ENCODE measurements around the gene PDIA2.
A peak's percentile ranks its signal among the peaks of the same experiment; 100 is the strongest.

PDIA2 gene

DNA sequence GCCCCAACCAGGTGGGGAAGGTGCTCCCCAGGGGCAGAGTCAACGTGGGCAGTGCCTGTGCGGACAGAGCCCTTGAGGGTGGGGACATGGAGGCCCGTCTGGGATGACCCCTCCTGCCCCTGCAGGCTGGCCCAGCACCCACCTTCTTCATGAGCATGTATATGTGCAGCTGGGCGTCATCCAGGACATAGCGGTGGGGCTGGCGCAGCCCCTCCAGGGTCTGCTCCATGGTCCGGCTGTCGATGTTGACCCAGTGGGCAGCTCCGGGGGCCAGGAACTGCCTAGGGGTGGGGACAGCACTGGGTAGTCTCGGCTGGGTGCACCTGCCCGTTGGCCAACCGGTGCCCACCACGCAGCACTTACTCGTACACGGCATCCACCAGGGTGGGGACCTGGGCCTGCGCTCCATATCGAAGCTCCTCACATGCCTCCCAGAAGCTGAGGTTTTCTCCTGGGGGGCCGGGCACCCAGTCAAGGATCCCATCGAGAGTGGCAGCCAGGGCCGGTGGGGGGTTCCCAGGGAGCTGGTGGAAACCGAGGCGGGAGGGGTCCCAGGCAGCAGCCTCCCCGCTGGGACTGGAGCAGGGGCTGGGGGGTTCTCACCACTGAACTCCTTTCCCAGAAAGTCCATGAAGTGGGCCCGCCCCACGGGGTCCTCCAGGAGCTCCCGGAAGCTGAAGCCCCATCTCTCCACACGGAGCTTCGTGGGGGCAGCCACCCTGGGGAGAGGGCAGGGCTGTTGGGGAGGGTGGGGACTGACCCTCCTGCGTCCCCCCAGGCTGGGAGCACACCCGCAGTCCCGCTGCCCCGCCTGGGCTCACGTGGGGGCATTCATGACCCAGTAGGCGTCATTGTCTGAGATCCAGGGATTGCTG lies 12.3 kb upstream of the PDIA2 start:
- Histone ChIP-seq H3K36me3 (ENCODE audit: control insufficient read depth, insufficient read depth, low read length) (no peaks in the 10 kb centered on the region), H3K4me1 (ENCODE audit: control insufficient read depth, insufficient read depth, low read length, poor library complexity, severe bottlenecking) (peaks cover 3% of the 10 kb centered on the region), H3K4me3 (ENCODE audit: extremely low read depth, insufficient read depth, low read length, poor library complexity, severe bottlenecking) (no peak overlapping the region), H3K27ac (ENCODE audit: low read depth, low read length, severe bottlenecking) (no peak overlapping the region), H3K9me3 (ENCODE audit: control insufficient read depth, low read length) (no peaks in the 10 kb centered on the region)
- WGBS, 2 experiments (ENCODE audit: insufficient coverage in 2 of 2) = 93 to 94% methylated on average over 22 to 34 of the region's 34 CpGs

DNA sequence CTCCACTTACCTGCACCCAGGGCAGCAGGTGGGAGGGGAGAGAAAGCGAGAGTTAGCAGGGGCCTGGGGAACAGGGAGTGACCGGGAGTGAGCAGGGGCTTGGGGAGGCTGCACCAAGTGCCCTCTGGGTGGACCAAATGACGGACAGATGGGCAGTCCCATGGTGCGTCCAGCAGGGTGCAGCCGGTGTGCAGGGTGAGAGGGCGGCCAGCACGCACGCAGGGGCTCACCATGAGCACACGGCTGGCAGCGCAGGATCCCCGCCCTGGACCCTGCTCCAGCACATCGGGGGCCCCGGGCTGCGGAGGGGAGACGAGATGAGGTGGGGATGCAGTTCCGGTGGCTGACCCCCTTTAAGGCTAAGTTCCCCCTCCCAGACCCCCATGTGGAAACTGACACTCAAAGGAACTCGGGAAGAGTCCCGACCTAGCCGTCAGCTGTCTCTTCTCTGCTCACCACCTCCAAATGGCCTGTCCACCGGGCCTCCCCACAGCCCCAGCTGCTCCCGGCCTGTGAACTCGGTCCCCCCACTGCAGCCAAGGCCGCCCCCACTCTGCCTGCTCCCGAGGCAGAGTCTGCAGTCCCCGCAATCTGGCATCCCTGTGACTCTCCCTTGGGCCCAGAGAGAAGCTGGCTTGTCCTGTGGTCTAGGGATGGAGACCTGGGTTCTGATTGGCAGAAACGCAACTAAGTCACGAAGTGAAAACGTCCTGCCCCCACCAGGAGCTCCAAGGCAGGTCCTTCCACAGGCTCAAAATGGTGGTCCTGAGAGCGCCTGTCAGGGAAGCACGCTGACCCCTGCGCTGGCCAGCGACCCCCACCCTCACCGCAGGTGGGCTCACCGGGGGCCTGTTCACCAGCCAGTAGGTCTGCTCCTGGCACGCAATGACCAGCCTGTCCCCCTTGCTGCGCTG lies 10.1 kb upstream of the PDIA2 start:
- H3K4me3 ChIP-seq (ENCODE audit: extremely low read depth, insufficient read depth, low read length, poor library complexity, severe bottlenecking) = no peak overlapping the region
- H3K36me3 ChIP-seq (ENCODE audit: control insufficient read depth, insufficient read depth, low read length) = no peaks in the 10 kb centered on the region
- H3K27ac ChIP-seq (ENCODE audit: low read depth, low read length, severe bottlenecking) = no peak overlapping the region
- 84 to 85% methylated on average over 31 to 35 of the region's 36 CpGs for WGBS, 2 experiments (ENCODE audit: insufficient coverage in 2 of 2)
- H3K4me1 ChIP-seq (ENCODE audit: control insufficient read depth, insufficient read depth, low read length, poor library complexity, severe bottlenecking) = peaks cover 3% of the 10 kb centered on the region
- H3K9me3 ChIP-seq (ENCODE audit: control insufficient read depth, low read length) = no peaks in the 10 kb centered on the region

DNA sequence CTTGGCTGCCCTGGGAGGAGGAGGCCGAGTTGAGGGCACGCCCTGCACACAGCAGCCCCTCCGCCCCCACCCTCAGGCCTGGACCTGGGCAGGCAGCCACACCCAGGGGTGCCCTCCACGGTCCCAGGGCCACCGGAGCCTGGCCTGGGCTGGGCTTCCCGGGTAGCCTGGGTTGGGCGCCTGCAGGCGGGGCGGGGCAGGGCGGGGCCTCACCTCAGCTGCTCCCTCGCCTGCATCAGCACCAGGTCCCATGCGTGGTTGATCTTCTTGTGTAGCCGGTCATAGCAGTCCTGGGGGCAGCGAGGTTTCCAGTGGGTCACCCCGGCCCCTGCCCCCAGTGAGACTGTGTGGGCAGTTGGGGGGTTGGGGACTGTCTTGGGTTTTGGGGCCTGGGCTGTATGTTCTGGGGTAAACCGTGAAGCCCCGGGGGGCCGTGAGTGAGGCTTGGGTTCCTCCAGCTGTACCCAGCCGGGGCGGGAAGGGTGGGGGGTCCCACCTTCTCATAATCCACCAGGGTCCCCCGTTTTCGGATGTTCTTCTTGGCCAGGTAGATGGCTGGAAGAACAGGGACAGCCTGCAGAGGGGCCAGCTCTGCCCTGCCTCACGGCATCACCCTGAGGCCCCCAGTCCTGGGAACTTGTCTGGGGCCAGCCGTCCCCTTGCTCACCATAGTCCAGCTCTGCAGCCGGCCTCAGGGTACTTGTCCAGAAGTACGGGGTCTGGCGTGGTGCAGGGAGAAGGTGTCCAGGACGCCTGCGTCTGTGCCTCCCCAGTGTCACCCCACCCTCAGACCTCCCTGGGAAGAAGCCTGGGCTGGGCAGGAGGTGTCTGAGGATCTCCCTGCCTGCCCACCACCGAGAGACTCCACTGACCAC lies 9.2 kb upstream of the PDIA2 start:
- Histone ChIP-seq H3K27ac (ENCODE audit: low read depth, low read length, severe bottlenecking) (no peak overlapping the region), H3K4me3 (ENCODE audit: extremely low read depth, insufficient read depth, low read length, poor library complexity, severe bottlenecking) (no peak overlapping the region), H3K4me1 (ENCODE audit: control insufficient read depth, insufficient read depth, low read length, poor library complexity, severe bottlenecking) (peaks cover 3% of the 10 kb centered on the region), H3K9me3 (ENCODE audit: control insufficient read depth, low read length) (no peaks in the 10 kb centered on the region), H3K36me3 (ENCODE audit: control insufficient read depth, insufficient read depth, low read length) (no peaks in the 10 kb centered on the region)
- 91 to 93% methylated on average over 21 to 22 of the region's 30 CpGs for WGBS, 2 experiments (ENCODE audit: insufficient coverage in 2 of 2)

DNA sequence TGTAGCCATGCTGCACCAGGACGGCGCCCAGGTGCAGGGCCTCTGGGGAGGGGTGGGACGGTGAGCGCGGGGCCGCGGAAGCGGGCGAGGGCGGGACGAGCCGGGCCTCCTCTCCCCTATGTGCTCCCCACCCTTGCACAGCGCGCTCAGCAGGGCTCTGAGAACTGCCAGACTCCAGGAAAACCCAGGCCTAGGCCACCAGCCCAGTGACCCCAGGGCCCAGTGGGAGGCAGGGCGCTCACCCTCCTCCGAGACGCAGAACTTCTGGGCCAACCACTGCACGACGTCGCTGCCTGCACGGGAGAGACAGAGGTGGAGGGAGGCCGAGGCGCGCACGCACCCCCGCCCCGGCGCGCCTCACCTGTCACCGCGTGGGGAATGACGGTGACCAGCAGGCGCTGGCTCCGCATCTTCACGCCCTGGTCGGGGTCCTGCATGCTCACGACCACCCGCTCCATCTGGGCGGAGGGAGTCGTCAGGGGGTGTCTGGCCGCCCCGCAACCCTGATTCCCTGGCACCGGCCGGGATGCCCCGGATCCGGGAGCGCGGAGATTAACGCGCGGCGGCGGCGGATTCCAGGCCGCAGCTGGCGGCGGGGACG lies 7.8 kb upstream of the PDIA2 start:
- 7 to 10% methylated on average over 31 to 50 of the region's 58 CpGs for WGBS, 2 experiments (ENCODE audit: insufficient coverage in 2 of 2)
- Histone ChIP-seq H3K4me1 (ENCODE audit: control insufficient read depth, insufficient read depth, low read length, poor library complexity, severe bottlenecking) (peaks cover 3% of the 10 kb centered on the region), H3K27ac (ENCODE audit: low read depth, low read length, severe bottlenecking) (no peak overlapping the region), H3K36me3 (ENCODE audit: control insufficient read depth, insufficient read depth, low read length) (no peaks in the 10 kb centered on the region), H3K4me3 (ENCODE audit: extremely low read depth, insufficient read depth, low read length, poor library complexity, severe bottlenecking) (peak overlapping the region; percentile 27), H3K9me3 (ENCODE audit: control insufficient read depth, low read length) (no peaks in the 10 kb centered on the region)

GRCh38 chr16:275786-276232 lies 7.2 kb upstream of the PDIA2 start, which contains the start of gene RGS11:
TSS of gene RGS11 (minus strand) at chr16:275944. CDS start at chr16:275911, 33 bp downstream.
- peak within 1 kb of the TSS; percentile 27 for H3K4me3 ChIP-seq (ENCODE audit: extremely low read depth, insufficient read depth, low read length, poor library complexity, severe bottlenecking)

DNA sequence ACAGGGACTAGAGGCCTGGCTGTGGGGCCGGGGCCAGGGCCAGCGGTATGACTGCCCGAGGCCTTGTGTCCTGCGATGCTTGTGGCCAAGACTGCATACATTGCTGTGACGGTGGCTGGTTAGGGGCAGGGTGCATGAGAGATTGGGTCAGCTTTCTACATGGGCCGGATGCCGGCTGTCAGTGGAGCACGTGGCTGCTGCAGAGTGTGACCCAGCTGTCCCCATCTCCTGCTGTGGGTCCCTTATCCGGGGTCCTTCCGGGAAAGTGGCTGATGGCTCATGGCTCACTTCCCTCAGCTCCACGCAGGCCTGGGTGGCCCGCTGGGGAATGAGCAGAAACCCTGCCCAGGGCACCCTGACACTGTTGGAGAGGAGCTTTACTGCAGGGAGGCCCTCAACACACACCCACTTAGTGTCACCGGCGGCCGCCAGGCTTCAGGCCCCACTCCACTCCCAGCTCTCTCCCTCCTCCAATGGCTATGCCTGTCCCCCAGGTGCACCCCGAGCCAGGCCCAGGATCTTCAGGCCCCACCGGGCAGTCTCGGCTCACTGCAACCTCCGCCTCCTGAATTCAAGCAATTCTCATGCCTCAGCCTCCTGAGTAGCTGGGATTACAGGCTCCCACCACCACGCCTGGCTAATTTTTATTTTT lies 6.4 kb upstream of the PDIA2 start:
- WGBS, 2 experiments (ENCODE audit: insufficient coverage in 2 of 2) = 86 to 87% methylated on average over 16 to 20 of the region's 20 CpGs
- H3K9me3 ChIP-seq (ENCODE audit: control insufficient read depth, low read length) = no peaks in the 10 kb centered on the region
- H3K36me3 ChIP-seq (ENCODE audit: control insufficient read depth, insufficient read depth, low read length) = no peaks in the 10 kb centered on the region
- no peak overlapping the region for H3K4me3 ChIP-seq (ENCODE audit: extremely low read depth, insufficient read depth, low read length, poor library complexity, severe bottlenecking)
- peaks cover 7% of the 10 kb centered on the region for H3K4me1 ChIP-seq (ENCODE audit: control insufficient read depth, insufficient read depth, low read length, poor library complexity, severe bottlenecking)
- H3K27ac ChIP-seq (ENCODE audit: low read depth, low read length, severe bottlenecking) = no peak overlapping the region

More at GRCh38 chr16:275786-276232, 7.2 kb upstream of the PDIA2 start, which contains the start of gene RGS11:
- WGBS, 2 experiments (ENCODE audit: insufficient coverage in 2 of 2) = 2 to 4% methylated on average over 36 to 53 of the region's 56 CpGs
- Histone ChIP-seq H3K4me1 (ENCODE audit: control insufficient read depth, insufficient read depth, low read length, poor library complexity, severe bottlenecking) (peaks cover 3% of the 10 kb centered on the region), H3K27ac (ENCODE audit: low read depth, low read length, severe bottlenecking) (no peak within 1 kb of the TSS), H3K9me3 (ENCODE audit: control insufficient read depth, low read length) (no peaks in the 10 kb centered on the region), H3K36me3 (ENCODE audit: control insufficient read depth, insufficient read depth, low read length) (no peaks in the 10 kb centered on the region)

DNA sequence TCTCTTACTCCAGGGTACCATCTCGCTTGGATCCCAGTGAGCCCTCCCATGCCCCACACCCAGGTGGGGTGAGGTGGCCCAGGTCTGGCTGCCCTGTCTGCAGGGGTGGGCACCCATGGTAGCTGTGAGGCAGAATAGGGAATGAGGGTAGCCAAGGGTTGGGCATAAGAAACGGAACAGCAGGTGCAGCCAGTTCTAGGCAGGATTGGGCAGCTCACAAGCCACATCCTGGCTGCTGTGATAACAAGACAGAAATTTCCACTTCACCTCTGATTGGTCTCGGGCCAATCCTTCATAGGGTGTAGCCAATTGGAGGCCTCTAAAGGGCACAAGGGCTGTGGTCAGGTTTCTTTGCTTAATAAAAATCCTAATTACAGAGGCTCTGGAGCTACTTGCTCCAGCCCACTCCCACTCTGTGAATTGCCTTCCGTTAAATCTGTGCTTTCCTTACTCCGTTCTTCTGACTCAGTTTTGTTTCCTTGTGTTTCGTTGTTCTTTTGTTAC lies 4.0 kb upstream of the PDIA2 start:
- 73 to 81% methylated on average over 4 to 5 of the region's 6 CpGs for WGBS, 2 experiments (ENCODE audit: insufficient coverage in 2 of 2)
- H3K27ac ChIP-seq (ENCODE audit: low read depth, low read length, severe bottlenecking) = no peak overlapping the region
- no peaks in the 10 kb centered on the region for H3K36me3 ChIP-seq (ENCODE audit: control insufficient read depth, insufficient read depth, low read length)
- no peaks in the 10 kb centered on the region for H3K9me3 ChIP-seq (ENCODE audit: control insufficient read depth, low read length)
- H3K4me3 ChIP-seq (ENCODE audit: extremely low read depth, insufficient read depth, low read length, poor library complexity, severe bottlenecking) = no peak overlapping the region
- H3K4me1 ChIP-seq (ENCODE audit: control insufficient read depth, insufficient read depth, low read length, poor library complexity, severe bottlenecking) = peaks cover 7% of the 10 kb centered on the region

DNA sequence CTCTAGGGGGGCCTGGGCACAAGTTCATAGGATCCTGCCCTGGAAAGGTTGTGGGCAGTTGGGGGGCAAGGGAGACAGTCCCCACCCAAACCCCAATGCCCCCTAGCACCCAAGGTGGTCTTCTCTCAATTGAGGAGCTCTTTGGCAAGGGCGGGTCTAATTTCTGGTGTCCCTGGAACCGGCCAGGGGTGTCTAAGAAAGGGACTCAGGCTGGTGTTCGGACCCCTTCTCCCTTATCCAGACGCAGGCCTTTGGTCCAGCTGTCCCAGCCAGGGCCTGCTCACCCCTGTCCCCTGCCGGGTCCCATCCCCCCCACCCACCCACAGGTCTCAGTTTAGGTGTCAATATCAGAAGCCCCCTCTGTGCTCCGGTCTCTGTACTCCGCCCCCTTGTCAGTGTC lies 3.4 kb upstream of the PDIA2 start:
- Histone ChIP-seq H3K27ac (ENCODE audit: low read depth, low read length, severe bottlenecking) (no peak overlapping the region), H3K4me3 (ENCODE audit: extremely low read depth, insufficient read depth, low read length, poor library complexity, severe bottlenecking) (no peak overlapping the region)
- WGBS, 2 experiments (ENCODE audit: insufficient coverage in 2 of 2) = 77 to 93% methylated on average over 4 to 6 of the region's 7 CpGs

DNA sequence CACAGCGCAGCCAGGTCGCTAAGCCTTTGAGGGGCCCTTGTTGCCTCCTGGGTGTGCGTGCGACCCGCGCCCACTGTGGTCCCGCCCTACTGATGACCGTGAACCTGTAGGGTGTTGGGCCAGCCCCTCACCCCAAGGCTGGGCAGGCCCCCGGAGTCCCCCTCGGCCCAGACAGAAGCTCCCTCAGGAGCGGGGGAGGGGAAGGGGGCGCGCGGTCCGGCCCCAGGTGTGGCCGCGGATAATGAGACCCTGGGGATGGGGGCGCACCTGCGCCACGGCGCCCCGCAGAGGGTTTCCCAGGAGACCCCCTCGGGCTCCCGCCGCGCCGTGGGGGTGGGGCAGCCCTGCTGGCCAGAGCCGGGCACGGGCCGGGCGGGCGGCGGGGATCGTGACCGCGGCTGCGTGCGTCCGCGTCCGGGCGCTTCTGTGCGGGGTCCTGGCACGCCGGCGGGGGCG lies 2.9 kb upstream of the PDIA2 start:
- Histone ChIP-seq H3K9me3 (ENCODE audit: control insufficient read depth, low read length) (no peaks in the 10 kb centered on the region), H3K4me1 (ENCODE audit: control insufficient read depth, insufficient read depth, low read length, poor library complexity, severe bottlenecking) (peaks cover 5% of the 10 kb centered on the region), H3K4me3 (ENCODE audit: extremely low read depth, insufficient read depth, low read length, poor library complexity, severe bottlenecking) (peak overlapping the region; percentile 21), H3K36me3 (ENCODE audit: control insufficient read depth, insufficient read depth, low read length) (no peaks in the 10 kb centered on the region), H3K27ac (ENCODE audit: low read depth, low read length, severe bottlenecking) (no peak overlapping the region)
- 7 to 18% methylated on average over 22 to 33 of the region's 47 CpGs for WGBS, 2 experiments (ENCODE audit: insufficient coverage in 2 of 2)

More for the DNA sequence above, 3.4 kb upstream of the PDIA2 start:
- Histone ChIP-seq H3K36me3 (ENCODE audit: control insufficient read depth, insufficient read depth, low read length) (no peaks in the 10 kb centered on the region), H3K9me3 (ENCODE audit: control insufficient read depth, low read length) (no peaks in the 10 kb centered on the region), H3K4me1 (ENCODE audit: control insufficient read depth, insufficient read depth, low read length, poor library complexity, severe bottlenecking) (peaks cover 7% of the 10 kb centered on the region)

Data from mesodermal cell (in vitro differentiated cells).